GM13976 (cell line): Measurements from ENCODE around the gene HOXB4.

Source experiments
- DNase-seq: peaks from one replicate; pipeline ENCODE4 v3.0.0; 2012; ENCODE audit warnings: low spot score
- CTCF ChIP-seq: IDR thresholded peaks from 2 replicates; pipeline ENCODE4 v1.5.1; 2012; ENCODE audit warnings: borderline replicate concordance, mild to moderate bottlenecking; ENCODE audit not compliant: insufficient read depth; ENCODE audit errors: extremely low read depth, missing control alignments, control extremely low read depth
- in situ Hi-C: fragments of 300-500 bp; cut with MboI; formaldehyde crosslinking; loops from one replicate; pipeline ENCODE4 v1.12.0; 2022; ENCODE audit warnings: low sequenced_read_pairs, mixed read lengths, inconsistent platforms; ENCODE audit not compliant: unreplicated experiment

Gene HOXB4

DNA sequence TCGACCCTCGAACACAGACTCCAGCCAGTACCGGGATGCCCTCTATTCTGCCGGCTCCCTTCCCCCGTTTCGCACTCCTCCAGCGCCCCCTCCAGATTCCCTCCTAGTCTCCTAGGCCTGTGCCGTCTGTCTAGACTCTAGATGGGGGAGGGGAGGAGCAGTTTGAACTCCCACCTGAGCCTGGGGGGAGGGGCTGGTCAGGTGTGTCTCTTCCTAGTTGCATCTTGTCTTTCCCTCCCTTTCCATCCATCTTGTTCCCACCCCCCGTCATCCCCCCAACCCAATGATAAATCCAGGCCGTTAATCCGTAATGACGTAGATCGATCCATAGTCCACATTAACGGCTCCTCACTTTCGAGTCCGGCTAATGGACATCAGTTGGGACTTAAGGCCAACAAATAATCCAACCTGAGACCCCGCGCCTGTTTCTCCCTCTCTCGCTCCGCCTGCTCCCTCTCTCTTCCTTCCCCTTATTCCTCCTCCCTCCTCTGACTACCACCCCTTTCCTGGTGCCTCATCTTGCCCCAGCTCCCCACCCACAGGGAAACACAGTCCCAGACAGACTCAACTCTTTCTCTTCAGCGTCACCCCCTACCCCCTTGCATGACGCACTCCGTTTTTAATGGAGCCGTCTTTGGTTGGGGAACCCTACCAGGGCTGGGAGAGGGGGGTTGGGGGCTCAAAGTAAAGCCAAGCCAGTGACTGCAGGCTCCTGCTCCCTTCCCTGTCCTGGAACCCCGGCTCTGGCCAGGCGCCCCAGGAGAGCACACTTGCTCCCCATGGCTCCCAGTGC is 18.8 kb upstream of the HOXB4 start:
- no peak for DNase-seq
- in situ Hi-C loops, result no loop called here
- no peak for TF ChIP-seq CTCF

DNA sequence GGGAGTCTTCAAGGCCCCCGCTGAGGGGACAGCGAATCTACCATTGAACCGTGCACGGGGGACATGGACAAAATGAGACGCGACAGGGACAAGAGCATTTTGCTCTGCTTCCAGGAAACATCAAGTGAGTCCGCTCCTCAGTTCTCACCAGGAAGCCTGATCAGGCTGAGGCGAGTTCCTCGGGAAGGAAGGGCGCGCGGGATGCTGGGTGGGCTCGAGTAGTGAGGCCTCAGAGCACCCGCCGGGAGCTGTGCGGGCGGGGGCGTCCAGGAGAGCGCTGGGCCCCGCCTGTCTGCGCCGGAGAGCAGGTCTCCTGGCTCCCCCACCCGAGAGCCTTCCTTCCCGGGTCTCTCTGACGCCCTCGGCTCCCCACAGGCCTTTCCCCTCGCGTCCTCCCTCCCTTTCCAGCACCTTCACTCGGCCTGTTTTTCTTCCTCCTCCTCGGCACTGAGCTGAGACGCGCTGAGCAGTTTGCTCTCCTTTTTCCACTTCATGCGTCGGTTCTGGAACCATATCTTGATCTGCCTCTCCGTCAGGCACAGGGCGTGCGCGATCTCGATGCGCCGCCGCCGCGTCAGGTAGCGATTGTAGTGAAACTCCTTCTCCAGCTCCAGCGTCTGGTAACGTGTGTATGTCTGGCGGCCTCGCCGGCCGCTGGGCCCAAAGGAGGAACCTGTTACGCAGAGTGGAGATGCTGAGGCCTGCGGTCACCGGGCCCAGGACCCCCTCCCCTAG is 18.0 kb upstream of the HOXB4 start:
- in situ Hi-C loops, result no loop called here
- DNase-seq, result no peak
- no peak for TF ChIP-seq CTCF

GRCh38 chr17:48595278-48595999 is 17.3 kb upstream of the HOXB4 start:
- no peak for TF ChIP-seq CTCF
- DNase-seq, result no peak
- in situ Hi-C loops, result no loop called here

GRCh38 chr17:48594538-48595277 is 16.6 kb upstream of the HOXB4 start:
- TF ChIP-seq CTCF, result no peak
- no peak for DNase-seq
- in situ Hi-C loops, result no loop called here

- in situ Hi-C loops, result no loop called here
- peak; percentile 97 for TF ChIP-seq CTCF
- DNase-seq, result peak; percentile 92
Measured at GRCh38 chr17:48593840-48594537, 15.8 kb upstream of the HOXB4 start.
